Measurements from ENCODE around the gene COL9A3.

DNA sequence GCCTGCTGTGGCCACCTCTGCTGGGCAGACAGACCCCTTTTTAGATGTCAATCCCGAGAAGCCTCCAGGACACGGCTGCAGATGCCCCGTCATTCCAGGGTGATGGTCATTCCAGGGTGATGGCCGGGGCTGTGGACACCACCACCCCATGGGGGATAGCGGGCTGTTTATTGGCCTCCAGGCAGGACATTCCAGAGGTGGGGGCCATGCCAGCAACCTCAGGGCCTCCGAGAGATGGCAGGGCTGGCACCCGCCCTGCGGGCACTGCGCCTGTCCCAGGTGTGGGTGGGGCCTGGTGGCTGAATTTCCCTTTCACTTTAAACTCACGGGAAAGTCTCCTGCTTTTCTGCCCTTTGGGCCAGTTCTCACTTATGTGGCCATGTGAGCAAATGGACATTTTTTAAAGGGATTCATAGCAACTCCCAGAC, 14.5 kb downstream of the COL9A3 start:
- TF ChIP-seq, protein P1, sequence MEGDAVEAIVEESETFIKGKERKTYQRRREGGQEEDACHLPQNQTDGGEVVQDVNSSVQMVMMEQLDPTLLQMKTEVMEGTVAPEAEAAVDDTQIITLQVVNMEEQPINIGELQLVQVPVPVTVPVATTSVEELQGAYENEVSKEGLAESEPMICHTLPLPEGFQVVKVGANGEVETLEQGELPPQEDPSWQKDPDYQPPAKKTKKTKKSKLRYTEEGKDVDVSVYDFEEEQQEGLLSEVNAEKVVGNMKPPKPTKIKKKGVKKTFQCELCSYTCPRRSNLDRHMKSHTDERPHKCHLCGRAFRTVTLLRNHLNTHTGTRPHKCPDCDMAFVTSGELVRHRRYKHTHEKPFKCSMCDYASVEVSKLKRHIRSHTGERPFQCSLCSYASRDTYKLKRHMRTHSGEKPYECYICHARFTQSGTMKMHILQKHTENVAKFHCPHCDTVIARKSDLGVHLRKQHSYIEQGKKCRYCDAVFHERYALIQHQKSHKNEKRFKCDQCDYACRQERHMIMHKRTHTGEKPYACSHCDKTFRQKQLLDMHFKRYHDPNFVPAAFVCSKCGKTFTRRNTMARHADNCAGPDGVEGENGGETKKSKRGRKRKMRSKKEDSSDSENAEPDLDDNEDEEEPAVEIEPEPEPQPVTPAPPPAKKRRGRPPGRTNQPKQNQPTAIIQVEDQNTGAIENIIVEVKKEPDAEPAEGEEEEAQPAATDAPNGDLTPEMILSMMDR (IDR thresholded peaks at IDR 0.05) = no peak
- TF ChIP-seq POLR2A (IDR thresholded peaks at IDR 0.05; ENCODE audit: low read depth) = no peak

Measured in esophagus muscularis mucosa (tissue), 3 donors.